Activated naive CD4-positive, alpha-beta T cell treated with anti-CD3 and anti-CD28 coated beads for 36 hours (primary cell): ENCODE measurements around the gene SSTR5. TPM values are rescaled to one million over a fixed set of nuclear protein-coding genes. Genes with fewer than 3 reads are reported as not detected.

Experiments used
- CTCF ChIA-PET: fragments of 350-600 bp; sonication (Branson Sonifier 250); formaldehyde crosslinking; loops from one replicate; lab custom pipeline; 2021; ENCODE audit warnings: antibody characterized with exemption; lab: Charles Lee
- DNase-seq: peaks from one replicate; pipeline ENCODE4 v3.0.0-alpha.2; 2020
- H3K27ac Mint-ChIP-seq: one replicate; pipeline ENCODE4 v1.8.0; 2021; ENCODE audit warnings: mild to moderate bottlenecking, mixed read lengths
- H3K27me3 Mint-ChIP-seq: one replicate; pipeline ENCODE4 v1.8.0; 2021; ENCODE audit warnings: low read depth, mixed read lengths
- H3K36me3 Mint-ChIP-seq: one replicate; pipeline ENCODE4 v1.8.0; 2021; ENCODE audit warnings: low read depth, mixed read lengths
- H3K4me1 Mint-ChIP-seq: one replicate; pipeline ENCODE4 v1.8.0; 2021; ENCODE audit warnings: low read depth, mixed read lengths
- H3K4me3 Mint-ChIP-seq: one replicate; pipeline ENCODE4 v1.8.0; 2021; ENCODE audit warnings: mild to moderate bottlenecking, moderate library complexity, mixed read lengths
- H3K9me3 Mint-ChIP-seq: one replicate; pipeline ENCODE4 v1.8.0; 2021; ENCODE audit warnings: mixed read lengths
- intact Hi-C: fragments of 100-400 bp; cut with micrococcal nuclease; formaldehyde crosslinking; loops from one replicate; pipeline ENCODE4 v1.15.1; 2023
- total RNA-seq, 2 experiments: library from RNA; stranded (reverse); gene quantifications; one replicate each; pipeline ENCODE4 v1.2.3, GENCODE V29; 2021

The SSTR5 gene
- total RNA-seq, 2 experiments from 2014 or later, result not detected

GRCh38 chr16:1100084-1100800 is 27.7 kb downstream of the SSTR5 start:
- Mint-ChIP-seq H3K27me3 (peaks cover 9% of the 10 kb centered on the region), H3K36me3 (no peaks in the 10 kb centered on the region), H3K4me1 (no peaks in the 10 kb centered on the region), H3K4me3 (no peak overlapping the region), H3K9me3 (no peaks in the 10 kb centered on the region), H3K27ac (no peak overlapping the region)
- intact Hi-C loops, result no loop called here
- DNase-seq, result no peak
- CTCF ChIA-PET, result no interaction called here

- intact Hi-C loops, result no loop called here
- CTCF ChIA-PET, result interaction anchor here (0.6 kb wide), 1 partner anchor 60 kb away, joined by 3 read pairs; no protein-coding TSS in a partner anchor
Observed at GRCh38 chr16:1101133-1101532, 28.6 kb downstream of the SSTR5 start.

GRCh38 chr16:1101573-1102332 is 29.2 kb downstream of the SSTR5 start:
- Mint-ChIP-seq H3K36me3 (no peaks in the 10 kb centered on the region), H3K27ac (no peak overlapping the region), H3K27me3 (peaks cover 11% of the 10 kb centered on the region), H3K9me3 (no peaks in the 10 kb centered on the region), H3K4me1 (no peaks in the 10 kb centered on the region), H3K4me3 (no peak overlapping the region)
- intact Hi-C loops, result loop anchor here (2.0 kb wide), 1 partner anchor 45 kb away; no protein-coding TSS in a partner anchor
- DNase-seq, result no peak
- CTCF ChIA-PET, result no interaction called here

More at GRCh38 chr16:1101133-1101532, 28.6 kb downstream of the SSTR5 start:
- H3K36me3 Mint-ChIP-seq, result no peaks in the 10 kb centered on the region
- no peaks in the 10 kb centered on the region for H3K4me1 Mint-ChIP-seq
- H3K9me3 Mint-ChIP-seq, result no peaks in the 10 kb centered on the region
- peaks cover 11% of the 10 kb centered on the region for H3K27me3 Mint-ChIP-seq
- no peak for DNase-seq
- no peak overlapping the region for H3K4me3 Mint-ChIP-seq
- no peak overlapping the region for H3K27ac Mint-ChIP-seq

GRCh38 chr16:1102333-1102700 is 29.8 kb downstream of the SSTR5 start:
- CTCF ChIA-PET, result interaction anchor here (1.2 to 1.4 kb wide), 2 partner anchors 288 to 390 kb away, joined by 3 to 7 read pairs; no protein-coding TSS in a partner anchor
- no peak overlapping the region for H3K4me3 Mint-ChIP-seq
- intact Hi-C loops, result loop anchor here (2.0 kb wide), 1 partner anchor 46 kb away; no protein-coding TSS in a partner anchor
- no peak overlapping the region for H3K27ac Mint-ChIP-seq
- H3K4me1 Mint-ChIP-seq, result no peaks in the 10 kb centered on the region
- H3K9me3 Mint-ChIP-seq, result no peaks in the 10 kb centered on the region
- H3K27me3 Mint-ChIP-seq, result peaks cover 11% of the 10 kb centered on the region
- no peak for DNase-seq
- no peaks in the 10 kb centered on the region for H3K36me3 Mint-ChIP-seq

- Mint-ChIP-seq H3K27ac (no peak overlapping the region), H3K9me3 (no peaks in the 10 kb centered on the region), H3K27me3 (peaks cover 11% of the 10 kb centered on the region), H3K4me1 (no peaks in the 10 kb centered on the region), H3K36me3 (no peaks in the 10 kb centered on the region), H3K4me3 (no peak overlapping the region)
- DNase-seq, result peak; percentile 64
- CTCF ChIA-PET, result interaction anchor here (0.5 to 1.4 kb wide), 3 partner anchors 34 to 391 kb away, joined by 3 to 7 read pairs (median 3); no protein-coding TSS in a partner anchor
- intact Hi-C loops, result loop anchor here (1.0 to 2.0 kb wide), 2 partner anchors 46 to 290 kb away; no protein-coding TSS in a partner anchor
Observed at GRCh38 chr16:1102921-1103635, 30.5 kb downstream of the SSTR5 start.

- intact Hi-C loops, result loop anchor here (1.0 to 2.0 kb wide), 2 partner anchors 47 to 290 kb away; no protein-coding TSS in a partner anchor
Observed at GRCh38 chr16:1103636-1103980, 31.1 kb downstream of the SSTR5 start.

GRCh38 chr16:1105888-1106620 is 33.5 kb downstream of the SSTR5 start:
- Mint-ChIP-seq H3K4me1 (no peaks in the 10 kb centered on the region), H3K36me3 (no peaks in the 10 kb centered on the region), H3K27ac (no peak overlapping the region), H3K9me3 (no peaks in the 10 kb centered on the region), H3K27me3 (peaks cover 9% of the 10 kb centered on the region), H3K4me3 (no peak overlapping the region)
- CTCF ChIA-PET, result no interaction called here
- peak; percentile 57 for DNase-seq
- intact Hi-C loops, result loop anchor here (2.0 kb wide), 1 partner anchor 89 kb away; no protein-coding TSS in a partner anchor

More at GRCh38 chr16:1103636-1103980, 31.1 kb downstream of the SSTR5 start:
- H3K4me1 Mint-ChIP-seq, result no peaks in the 10 kb centered on the region
- H3K9me3 Mint-ChIP-seq, result no peaks in the 10 kb centered on the region
- no peaks in the 10 kb centered on the region for H3K36me3 Mint-ChIP-seq
- no peak overlapping the region for H3K4me3 Mint-ChIP-seq
- no peak overlapping the region for H3K27ac Mint-ChIP-seq
- CTCF ChIA-PET, result interaction anchor here (1.2 to 1.4 kb wide), 2 partner anchors 289 to 391 kb away, joined by 3 to 7 read pairs; no protein-coding TSS in a partner anchor
- DNase-seq, result no peak
- peaks cover 11% of the 10 kb centered on the region for H3K27me3 Mint-ChIP-seq

- no peaks in the 10 kb centered on the region for H3K9me3 Mint-ChIP-seq
- no peaks in the 10 kb centered on the region for H3K4me1 Mint-ChIP-seq
- H3K27ac Mint-ChIP-seq, result no peak overlapping the region
- no peaks in the 10 kb centered on the region for H3K36me3 Mint-ChIP-seq
- H3K4me3 Mint-ChIP-seq, result no peak overlapping the region
- H3K27me3 Mint-ChIP-seq, result peaks cover 12% of the 10 kb centered on the region
- no peak for DNase-seq
- CTCF ChIA-PET, result interaction anchor here (0.6 kb wide), 1 partner anchor 47 kb away, joined by 3 read pairs; no protein-coding TSS in a partner anchor
- intact Hi-C loops, result loop anchor here (2.0 kb wide), 1 partner anchor 88 kb away; no protein-coding TSS in a partner anchor
Observed at GRCh38 chr16:1106659-1107058, 34.1 kb downstream of the SSTR5 start.

GRCh38 chr16:1107141-1107540 is 34.6 kb downstream of the SSTR5 start:
- Mint-ChIP-seq H3K36me3 (no peaks in the 10 kb centered on the region), H3K4me3 (no peak overlapping the region), H3K4me1 (no peaks in the 10 kb centered on the region), H3K27ac (no peak overlapping the region), H3K9me3 (no peaks in the 10 kb centered on the region), H3K27me3 (peaks cover 12% of the 10 kb centered on the region)
- no peak for DNase-seq
- intact Hi-C loops, result loop anchor here (2.0 kb wide), 1 partner anchor 88 kb away; no protein-coding TSS in a partner anchor
- CTCF ChIA-PET, result interaction anchor here (0.6 kb wide), 1 partner anchor 47 kb away, joined by 3 read pairs; no protein-coding TSS in a partner anchor

- CTCF ChIA-PET, result no interaction called here
- Mint-ChIP-seq H3K9me3 (no peaks in the 10 kb centered on the region), H3K36me3 (no peaks in the 10 kb centered on the region), H3K27me3 (peaks cover 12% of the 10 kb centered on the region), H3K4me3 (no peak overlapping the region), H3K4me1 (no peaks in the 10 kb centered on the region), H3K27ac (no peak overlapping the region)
- no peak for DNase-seq
- intact Hi-C loops, result loop anchor here (2.0 kb wide), 1 partner anchor 87 kb away; no protein-coding TSS in a partner anchor
Observed at GRCh38 chr16:1107731-1108130, 35.2 kb downstream of the SSTR5 start.
